ENCODE measurements around the gene LRRC8B.

Gene LRRC8B

GRCh38 chr1:89603651-89604413 lies 79.2 kb downstream of the LRRC8B start:
- no peak overlapping the region for H3K9ac ChIP-seq (ENCODE audit: low read depth, low read length, poor library complexity, severe bottlenecking)
- H3K79me2 ChIP-seq (ENCODE audit: insufficient read depth, low read length), result no peaks in the 10 kb centered on the region
- no peaks in the 10 kb centered on the region for H3K9me3 ChIP-seq (ENCODE audit: insufficient read depth, low read depth, low read length)
- peaks cover 6% of the 10 kb centered on the region for H3K4me1 ChIP-seq (ENCODE audit: insufficient read depth, low read length, poor library complexity, severe bottlenecking)
- TF ChIP-seq, protein P1, sequence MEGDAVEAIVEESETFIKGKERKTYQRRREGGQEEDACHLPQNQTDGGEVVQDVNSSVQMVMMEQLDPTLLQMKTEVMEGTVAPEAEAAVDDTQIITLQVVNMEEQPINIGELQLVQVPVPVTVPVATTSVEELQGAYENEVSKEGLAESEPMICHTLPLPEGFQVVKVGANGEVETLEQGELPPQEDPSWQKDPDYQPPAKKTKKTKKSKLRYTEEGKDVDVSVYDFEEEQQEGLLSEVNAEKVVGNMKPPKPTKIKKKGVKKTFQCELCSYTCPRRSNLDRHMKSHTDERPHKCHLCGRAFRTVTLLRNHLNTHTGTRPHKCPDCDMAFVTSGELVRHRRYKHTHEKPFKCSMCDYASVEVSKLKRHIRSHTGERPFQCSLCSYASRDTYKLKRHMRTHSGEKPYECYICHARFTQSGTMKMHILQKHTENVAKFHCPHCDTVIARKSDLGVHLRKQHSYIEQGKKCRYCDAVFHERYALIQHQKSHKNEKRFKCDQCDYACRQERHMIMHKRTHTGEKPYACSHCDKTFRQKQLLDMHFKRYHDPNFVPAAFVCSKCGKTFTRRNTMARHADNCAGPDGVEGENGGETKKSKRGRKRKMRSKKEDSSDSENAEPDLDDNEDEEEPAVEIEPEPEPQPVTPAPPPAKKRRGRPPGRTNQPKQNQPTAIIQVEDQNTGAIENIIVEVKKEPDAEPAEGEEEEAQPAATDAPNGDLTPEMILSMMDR (conservative IDR thresholded peaks at IDR 0.05; ENCODE audit: low read length), result no peak
- no peak for TF ChIP-seq EZH2phosphoT487 (IDR thresholded peaks at IDR 0.05; ENCODE audit: borderline replicate concordance)
- no peak overlapping the region for H3K4me2 ChIP-seq (ENCODE audit: low read depth, low read length, poor library complexity, severe bottlenecking)
- no peaks in the 10 kb centered on the region for H3F3A ChIP-seq (ENCODE audit: low read depth)
- H3K36me3 ChIP-seq (ENCODE audit: insufficient read depth, low read length), result no peaks in the 10 kb centered on the region
- H3K27me3 ChIP-seq (ENCODE audit: insufficient read depth, low read length, poor library complexity, severe bottlenecking), result no peaks in the 10 kb centered on the region
- H3K4me3 ChIP-seq (ENCODE audit: low read length, poor library complexity, severe bottlenecking), result no peak overlapping the region
- no peaks in the 10 kb centered on the region for H4K20me1 ChIP-seq (ENCODE audit: insufficient read depth, low read length, poor library complexity, severe bottlenecking)
- no peak overlapping the region for H2AFZ ChIP-seq (ENCODE audit: low read length)
- no peaks in the 10 kb centered on the region for H3K9me2 ChIP-seq (replicated peaks; ENCODE audit: low read depth, low read length)

DNA sequence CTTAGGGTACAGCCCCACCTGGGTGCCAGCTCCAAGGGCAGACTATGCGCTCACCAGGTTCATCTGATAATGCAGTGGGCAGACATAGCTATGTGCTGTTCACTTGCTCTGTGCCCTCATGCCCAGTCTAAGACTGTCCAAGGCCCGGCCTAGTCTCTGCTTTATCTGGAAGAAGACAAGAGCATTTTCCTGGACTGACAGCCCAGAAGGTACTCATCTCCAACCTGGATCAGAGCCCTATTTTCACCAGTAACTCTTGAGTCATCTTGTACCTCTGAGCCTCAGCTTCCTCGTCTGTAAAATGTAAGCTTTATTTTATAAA lies 79.7 kb downstream of the LRRC8B start:
- Histone ChIP-seq H3K27me3 (ENCODE audit: insufficient read depth, low read length, poor library complexity, severe bottlenecking) (no peaks in the 10 kb centered on the region), H3K4me3 (ENCODE audit: low read length, poor library complexity, severe bottlenecking) (no peak overlapping the region), H3K4me1 (ENCODE audit: insufficient read depth, low read length, poor library complexity, severe bottlenecking) (peaks cover 6% of the 10 kb centered on the region), H3K4me2 (ENCODE audit: low read depth, low read length, poor library complexity, severe bottlenecking) (no peak overlapping the region), H3K9me3 (ENCODE audit: insufficient read depth, low read depth, low read length) (no peaks in the 10 kb centered on the region), H2AFZ (ENCODE audit: low read length) (no peak overlapping the region), H3F3A (ENCODE audit: low read depth) (no peaks in the 10 kb centered on the region), H3K9ac (ENCODE audit: low read depth, low read length, poor library complexity, severe bottlenecking) (no peak overlapping the region), H3K9me2 (replicated peaks; ENCODE audit: low read depth, low read length) (no peaks in the 10 kb centered on the region), H3K36me3 (ENCODE audit: insufficient read depth, low read length) (no peaks in the 10 kb centered on the region), H3K79me2 (ENCODE audit: insufficient read depth, low read length) (no peaks in the 10 kb centered on the region), H4K20me1 (ENCODE audit: insufficient read depth, low read length, poor library complexity, severe bottlenecking) (no peaks in the 10 kb centered on the region)
- TF ChIP-seq, protein P1 (conservative IDR thresholded peaks at IDR 0.05; ENCODE audit: low read length), result no peak
- no peak for TF ChIP-seq EZH2phosphoT487 (IDR thresholded peaks at IDR 0.05; ENCODE audit: borderline replicate concordance)

DNA sequence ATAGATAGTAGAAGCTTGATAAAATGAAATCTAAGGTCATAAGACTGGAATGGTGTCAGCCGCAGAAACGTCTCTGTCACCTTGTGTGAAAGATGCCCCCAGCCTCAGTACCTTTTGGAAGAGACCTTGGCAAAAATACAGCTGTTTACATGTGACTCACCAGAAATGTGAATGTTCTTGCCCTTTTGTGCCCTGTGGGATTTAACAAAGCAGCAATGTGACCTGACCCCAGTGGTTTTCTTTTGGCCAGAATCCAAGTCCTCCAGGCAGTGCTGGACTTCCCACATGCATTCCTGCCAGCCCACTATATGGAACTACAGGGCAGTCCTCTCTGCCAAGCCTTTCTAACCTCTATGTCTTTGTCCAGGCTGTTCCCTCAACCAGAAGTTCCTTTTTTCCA lies 81.1 kb downstream of the LRRC8B start:
- no peaks in the 10 kb centered on the region for H3K9me3 ChIP-seq (ENCODE audit: insufficient read depth, low read depth, low read length)
- no peaks in the 10 kb centered on the region for H3K36me3 ChIP-seq (ENCODE audit: insufficient read depth, low read length)
- no peak overlapping the region for H3K9ac ChIP-seq (ENCODE audit: low read depth, low read length, poor library complexity, severe bottlenecking)
- no peak for TF ChIP-seq EZH2phosphoT487 (IDR thresholded peaks at IDR 0.05; ENCODE audit: borderline replicate concordance)
- TF ChIP-seq, protein P1 (conservative IDR thresholded peaks at IDR 0.05; ENCODE audit: low read length), result no peak
- no peak overlapping the region for H2AFZ ChIP-seq (ENCODE audit: low read length)
- H3F3A ChIP-seq (ENCODE audit: low read depth), result no peaks in the 10 kb centered on the region
- H4K20me1 ChIP-seq (ENCODE audit: insufficient read depth, low read length, poor library complexity, severe bottlenecking), result no peaks in the 10 kb centered on the region
- H3K27me3 ChIP-seq (ENCODE audit: insufficient read depth, low read length, poor library complexity, severe bottlenecking), result no peaks in the 10 kb centered on the region
- H3K4me1 ChIP-seq (ENCODE audit: insufficient read depth, low read length, poor library complexity, severe bottlenecking), result peaks cover 10% of the 10 kb centered on the region
- H3K4me3 ChIP-seq (ENCODE audit: low read length, poor library complexity, severe bottlenecking), result no peak overlapping the region
- H3K79me2 ChIP-seq (ENCODE audit: insufficient read depth, low read length), result no peaks in the 10 kb centered on the region
- no peaks in the 10 kb centered on the region for H3K9me2 ChIP-seq (replicated peaks; ENCODE audit: low read depth, low read length)
- no peak overlapping the region for H3K4me2 ChIP-seq (ENCODE audit: low read depth, low read length, poor library complexity, severe bottlenecking)

All from Loucy (cell line).